ENCODE data around the gene DNAH12. TPM values are rescaled to one million over a fixed set of nuclear protein-coding genes. Genes with fewer than 3 reads are reported as not detected.

Gene DNAH12
- total RNA-seq, 1 experiment from 2014 or later: not detected

DNA sequence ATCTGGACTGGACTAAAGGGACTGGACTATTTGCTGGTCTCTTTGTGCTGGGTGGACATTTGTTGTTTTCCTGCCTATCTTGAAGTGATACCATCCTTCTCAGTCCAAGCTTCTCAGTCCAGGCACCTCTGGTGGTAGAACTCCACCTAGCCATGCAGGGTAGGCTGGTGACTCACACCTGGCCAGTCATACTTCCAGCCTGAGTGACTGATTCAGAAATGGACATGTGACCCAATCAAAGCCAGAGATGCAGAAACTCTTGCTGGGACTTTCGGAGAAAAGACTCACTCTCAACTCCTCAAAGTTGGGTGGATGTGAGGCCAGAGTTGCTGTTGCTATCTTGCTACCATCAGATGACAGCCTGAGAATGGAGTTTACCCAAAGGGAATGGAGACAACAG, 246.1 kb downstream of the DNAH12 start:
- DNase-seq (ENCODE audit: low read depth in 1 of 2, low spot score in 2 of 2): no peak
- H3K36me3 ChIP-seq: no peaks in the 10 kb centered on the region
- H3K27me3 ChIP-seq (replicated peaks): no peaks in the 10 kb centered on the region
- no peak overlapping the region for H3K4me3 ChIP-seq
- H3K9me3 ChIP-seq (replicated peaks): no peaks in the 10 kb centered on the region
- H3K4me1 ChIP-seq (replicated peaks): no peaks in the 10 kb centered on the region
- no peak overlapping the region for H3K27ac ChIP-seq

- H3K27ac ChIP-seq: no peak overlapping the region
- no peaks in the 10 kb centered on the region for H3K9me3 ChIP-seq (replicated peaks)
- H3K4me1 ChIP-seq (replicated peaks): no peaks in the 10 kb centered on the region
- H3K36me3 ChIP-seq: no peaks in the 10 kb centered on the region
- no peak overlapping the region for H3K4me3 ChIP-seq
- DNase-seq (ENCODE audit: low read depth in 1 of 2, low spot score in 2 of 2): no peak
- peaks cover 9% of the 10 kb centered on the region; the same call in 1 of the 2 replicates for H3K27me3 ChIP-seq (replicated peaks)
Measured at GRCh38 chr3:57292897-57293526, 251.1 kb downstream of the DNAH12 start.

- no peak for DNase-seq (ENCODE audit: low read depth in 1 of 2, low spot score in 2 of 2)
- peaks cover 9% of the 10 kb centered on the region; the same call in 1 of the 2 replicates for H3K27me3 ChIP-seq (replicated peaks)
- H3K4me1 ChIP-seq (replicated peaks): no peaks in the 10 kb centered on the region
- no peaks in the 10 kb centered on the region for H3K9me3 ChIP-seq (replicated peaks)
- H3K36me3 ChIP-seq: no peaks in the 10 kb centered on the region
- no peak within 1 kb of the TSS for H3K27ac ChIP-seq
- no peak within 1 kb of the TSS for H3K4me3 ChIP-seq
Measured at GRCh38 chr3:57292159-57292896, 251.8 kb downstream of the DNAH12 start, which contains the start of gene ASB14. Gene ASB14, minus strand, starts transcription at chr3:57292685. Its CDS starts 652 bp downstream, at chr3:57292033.

DNA sequence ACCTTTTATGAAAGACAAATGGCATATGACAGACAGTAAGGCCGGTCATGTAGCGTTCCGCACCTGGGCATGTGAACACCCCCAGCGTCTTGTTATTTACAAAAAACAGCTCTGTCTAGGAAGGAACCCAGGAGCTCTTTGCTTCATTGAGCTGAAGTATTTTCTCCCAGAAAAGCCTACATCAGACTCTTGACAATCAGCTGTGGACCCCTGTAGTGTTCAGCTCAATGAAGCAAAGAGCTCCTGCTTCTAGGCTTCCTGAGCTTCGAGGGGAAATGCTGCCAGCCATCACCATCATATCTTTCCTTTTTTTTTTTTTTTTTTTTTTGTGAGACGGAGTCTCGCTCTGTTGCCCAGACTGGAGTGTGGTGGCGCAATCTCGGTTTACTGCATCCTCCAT, 255.7 kb downstream of the DNAH12 start:
- Histone ChIP-seq H3K27ac (no peak overlapping the region), H3K27me3 (replicated peaks) (peaks cover 9% of the 10 kb centered on the region; the same call in 1 of the 2 replicates), H3K9me3 (replicated peaks) (no peaks in the 10 kb centered on the region), H3K36me3 (no peaks in the 10 kb centered on the region), H3K4me3 (no peak overlapping the region), H3K4me1 (replicated peaks) (no peaks in the 10 kb centered on the region)
- no peak for DNase-seq (ENCODE audit: low read depth in 1 of 2, low spot score in 2 of 2)

DNA sequence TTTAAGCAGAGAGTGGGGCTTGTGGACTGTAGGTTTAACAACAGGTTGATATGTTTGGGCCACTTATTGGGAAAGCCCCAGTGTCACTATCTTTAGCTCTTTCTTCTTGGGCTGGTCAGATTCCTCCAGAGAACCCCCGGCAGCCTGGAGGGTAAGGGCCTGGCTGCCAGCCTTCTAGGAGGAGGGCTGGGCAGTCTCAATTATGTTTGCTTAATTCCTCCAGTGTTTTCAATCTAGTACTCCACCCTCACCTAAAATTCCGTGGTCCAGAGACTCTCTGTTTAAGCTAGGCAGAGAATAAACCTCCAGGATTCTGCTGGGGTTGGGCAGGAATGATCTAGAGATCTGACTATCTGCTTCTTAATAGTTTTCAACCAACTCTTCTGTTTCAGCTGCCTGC, 256.9 kb downstream of the DNAH12 start:
- no peaks in the 10 kb centered on the region for H3K36me3 ChIP-seq
- no peak overlapping the region for H3K27ac ChIP-seq
- no peaks in the 10 kb centered on the region for H3K4me1 ChIP-seq (replicated peaks)
- peaks cover 4% of the 10 kb centered on the region; the same call in 1 of the 2 replicates for H3K27me3 ChIP-seq (replicated peaks)
- H3K9me3 ChIP-seq (replicated peaks): no peaks in the 10 kb centered on the region
- no peak overlapping the region for H3K4me3 ChIP-seq
- no peak for DNase-seq (ENCODE audit: low read depth in 1 of 2, low spot score in 2 of 2)

- no peak overlapping the region for H3K4me3 ChIP-seq
- no peak for DNase-seq (ENCODE audit: low read depth in 1 of 2, low spot score in 2 of 2)
- no peaks in the 10 kb centered on the region for H3K9me3 ChIP-seq (replicated peaks)
- no peaks in the 10 kb centered on the region for H3K36me3 ChIP-seq
- H3K27ac ChIP-seq: no peak overlapping the region
- H3K27me3 ChIP-seq (replicated peaks): no peaks in the 10 kb centered on the region
- H3K4me1 ChIP-seq (replicated peaks): no peaks in the 10 kb centered on the region
Measured at GRCh38 chr3:57283334-57283733, 260.8 kb downstream of the DNAH12 start.

GRCh38 chr3:57281715-57282114, 262.4 kb downstream of the DNAH12 start:
- Histone ChIP-seq H3K27ac (no peak overlapping the region), H3K9me3 (replicated peaks) (no peaks in the 10 kb centered on the region), H3K4me1 (replicated peaks) (no peaks in the 10 kb centered on the region), H3K36me3 (no peaks in the 10 kb centered on the region), H3K4me3 (no peak overlapping the region), H3K27me3 (replicated peaks) (no peaks in the 10 kb centered on the region)
- no peak for DNase-seq (ENCODE audit: low read depth in 1 of 2, low spot score in 2 of 2)

GRCh38 chr3:57279685-57280084, 264.5 kb downstream of the DNAH12 start:
- no peaks in the 10 kb centered on the region for H3K27me3 ChIP-seq (replicated peaks)
- DNase-seq (ENCODE audit: low read depth in 1 of 2, low spot score in 2 of 2): no peak
- H3K4me3 ChIP-seq: no peak overlapping the region
- H3K4me1 ChIP-seq (replicated peaks): no peaks in the 10 kb centered on the region
- H3K36me3 ChIP-seq: no peaks in the 10 kb centered on the region
- no peaks in the 10 kb centered on the region for H3K9me3 ChIP-seq (replicated peaks)
- H3K27ac ChIP-seq: no peak overlapping the region

DNA sequence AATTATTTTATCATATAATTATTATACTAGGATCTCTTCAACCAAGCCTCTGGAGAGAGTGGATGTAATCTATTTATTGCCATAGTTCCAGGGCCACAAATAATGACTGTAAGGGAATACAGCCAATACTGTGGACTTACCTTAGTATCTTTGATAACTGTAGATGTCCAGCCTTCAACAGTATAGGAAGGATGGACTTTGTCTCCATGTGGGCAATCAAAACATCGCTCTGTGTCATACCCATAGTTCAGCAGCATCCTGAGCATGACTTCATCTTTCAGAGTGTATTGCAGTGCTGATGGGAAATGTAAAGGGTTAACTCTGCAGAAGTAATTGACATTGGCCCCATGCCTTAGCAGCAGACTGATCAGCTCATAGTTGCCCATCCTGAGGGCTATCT, 265.9 kb downstream of the DNAH12 start:
- no peaks in the 10 kb centered on the region for H3K27me3 ChIP-seq (replicated peaks)
- H3K9me3 ChIP-seq (replicated peaks): no peaks in the 10 kb centered on the region
- no peak overlapping the region for H3K27ac ChIP-seq
- no peak for DNase-seq (ENCODE audit: low read depth in 1 of 2, low spot score in 2 of 2)
- H3K4me3 ChIP-seq: no peak overlapping the region
- H3K36me3 ChIP-seq: no peaks in the 10 kb centered on the region
- H3K4me1 ChIP-seq (replicated peaks): no peaks in the 10 kb centered on the region

GRCh38 chr3:57275393-57275792, 268.8 kb downstream of the DNAH12 start:
- Histone ChIP-seq H3K36me3 (no peaks in the 10 kb centered on the region), H3K27me3 (replicated peaks) (no peaks in the 10 kb centered on the region), H3K4me3 (no peak overlapping the region), H3K9me3 (replicated peaks) (no peaks in the 10 kb centered on the region), H3K4me1 (replicated peaks) (no peaks in the 10 kb centered on the region), H3K27ac (no peak overlapping the region)
- no peak for DNase-seq (ENCODE audit: low read depth in 1 of 2, low spot score in 2 of 2)

DNA sequence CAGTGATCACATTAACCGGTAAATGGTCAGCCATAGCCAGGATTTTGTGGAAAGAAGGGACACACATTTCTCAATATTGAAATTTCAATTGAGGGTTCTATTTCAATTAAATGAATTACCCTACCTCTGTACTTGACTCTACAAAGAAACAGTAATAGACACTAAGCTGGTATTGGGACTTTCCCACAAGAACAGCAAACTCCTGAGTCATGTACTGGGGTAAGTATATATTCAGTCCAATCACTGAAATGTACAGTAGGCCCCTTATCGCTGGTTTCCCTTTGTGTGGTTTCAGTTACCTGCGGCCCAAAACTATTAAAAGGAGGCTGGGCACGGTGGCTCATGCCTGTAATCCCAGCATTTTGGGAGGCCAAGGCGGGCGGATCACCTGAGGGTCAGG, 269.3 kb downstream of the DNAH12 start:
- no peak for DNase-seq (ENCODE audit: low read depth in 1 of 2, low spot score in 2 of 2)
- Histone ChIP-seq H3K36me3 (0 out of 2 replicates have a peak, but pooled peaks cover under 1% of the 10 kb centered on the region), H3K27me3 (replicated peaks) (no peaks in the 10 kb centered on the region), H3K9me3 (replicated peaks) (no peaks in the 10 kb centered on the region), H3K4me3 (no peak overlapping the region), H3K27ac (no peak overlapping the region), H3K4me1 (replicated peaks) (no peaks in the 10 kb centered on the region)

GRCh38 chr3:57268416-57268815, 275.7 kb downstream of the DNAH12 start:
- no peaks in the 10 kb centered on the region for H3K27me3 ChIP-seq (replicated peaks)
- no peaks in the 10 kb centered on the region for H3K4me1 ChIP-seq (replicated peaks)
- H3K27ac ChIP-seq: no peak overlapping the region
- DNase-seq (ENCODE audit: low read depth in 1 of 2, low spot score in 2 of 2): no peak
- no peaks in the 10 kb centered on the region for H3K9me3 ChIP-seq (replicated peaks)
- no peak overlapping the region for H3K4me3 ChIP-seq
- 0 out of 2 replicates have a peak, but pooled peaks cover 7% of the 10 kb centered on the region for H3K36me3 ChIP-seq

DNA sequence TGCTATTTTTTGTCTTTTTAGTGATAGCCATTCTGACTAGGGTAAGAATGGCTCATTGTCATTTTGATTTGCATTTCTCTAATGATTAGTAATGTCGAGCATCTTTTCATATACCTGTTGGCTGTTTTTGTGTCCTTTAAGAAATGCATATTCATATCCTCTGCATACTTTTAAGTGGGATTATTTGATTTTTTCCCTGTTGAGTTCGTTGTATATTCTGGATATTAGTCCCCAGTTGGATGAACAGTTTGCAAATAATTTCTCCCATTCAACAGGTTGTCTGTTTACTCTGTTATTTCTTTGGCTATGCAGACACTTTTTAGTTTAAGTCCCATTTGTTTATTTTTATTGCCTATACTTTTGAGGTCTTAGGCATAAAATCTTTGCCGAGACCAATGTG, 282.2 kb downstream of the DNAH12 start:
- Histone ChIP-seq H3K4me3 (no peak overlapping the region), H3K9me3 (replicated peaks) (no peaks in the 10 kb centered on the region), H3K27ac (no peak overlapping the region), H3K27me3 (replicated peaks) (no peaks in the 10 kb centered on the region), H3K36me3 (peaks cover 4% of the 10 kb centered on the region), H3K4me1 (replicated peaks) (no peaks in the 10 kb centered on the region)
- DNase-seq (ENCODE audit: low read depth in 1 of 2, low spot score in 2 of 2): no peak

DNA sequence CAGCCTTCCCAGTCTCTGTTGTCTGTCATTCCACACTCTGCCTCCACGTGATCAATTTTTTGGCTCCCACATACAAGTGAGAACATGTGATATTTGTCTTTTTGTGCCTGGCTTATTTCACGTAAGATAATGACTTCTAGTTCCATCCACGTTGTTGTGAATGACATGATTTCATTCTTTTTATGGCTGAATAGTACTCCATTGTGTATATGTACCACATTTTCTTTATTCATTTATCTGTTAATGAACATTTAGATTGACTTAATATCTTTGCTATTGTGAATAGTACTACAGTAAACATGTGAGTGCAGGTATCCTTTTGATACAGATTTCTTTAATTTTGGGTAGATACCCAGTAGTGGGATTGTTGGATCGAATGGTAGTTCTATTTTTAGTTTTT, 283.0 kb downstream of the DNAH12 start:
- DNase-seq (ENCODE audit: low read depth in 1 of 2, low spot score in 2 of 2): no peak
- H3K27ac ChIP-seq: no peak overlapping the region
- peaks cover 4% of the 10 kb centered on the region for H3K36me3 ChIP-seq
- H3K9me3 ChIP-seq (replicated peaks): no peaks in the 10 kb centered on the region
- no peaks in the 10 kb centered on the region for H3K27me3 ChIP-seq (replicated peaks)
- no peaks in the 10 kb centered on the region for H3K4me1 ChIP-seq (replicated peaks)
- H3K4me3 ChIP-seq: no peak overlapping the region

Measured in SJSA1 (cell line).